Measurements from ENCODE around the gene FRRS1. TPM values are rescaled to one million over a fixed set of nuclear protein-coding genes. Genes with fewer than 3 reads are reported as not detected.

FRRS1 gene
- total and polyA plus RNA-seq, 2 experiments from 2014 or later: 0.34 to 6.8 TPM

DNA sequence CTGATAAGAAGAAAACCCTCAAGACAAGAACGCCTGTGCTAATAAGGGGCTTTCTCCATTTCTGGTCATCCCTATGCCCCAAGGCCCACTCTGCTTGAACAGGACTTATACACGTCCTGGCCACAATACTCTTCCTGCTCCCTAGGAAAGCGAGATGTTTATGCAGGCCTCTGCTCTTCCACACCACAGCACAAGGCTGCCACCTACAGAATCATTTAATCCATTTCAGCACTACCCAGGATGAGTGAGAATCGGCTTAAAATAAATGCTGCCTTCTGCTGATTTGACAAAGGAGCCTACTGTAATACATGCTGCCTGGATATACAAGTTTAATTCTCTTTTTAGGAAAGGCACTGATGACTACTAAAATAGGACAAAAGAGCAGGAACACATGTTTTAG, 29.4 kb downstream of the FRRS1 start:
- Mint-ChIP-seq H3K36me3 (ENCODE audit: low read depth) (no peaks in the 10 kb centered on the region), H3K27ac (no peak overlapping the region), H3K4me3 (no peak overlapping the region), H3K27me3 (ENCODE audit: insufficient read depth, low read depth, poor library complexity) (peaks cover 2% of the 10 kb centered on the region), H3K4me1 (no peaks in the 10 kb centered on the region), H3K9me3 (no peaks in the 10 kb centered on the region)
- Histone ChIP-seq H3K9me2 (ENCODE audit: insufficient read depth) (0 out of 2 replicates have a peak, but pooled peaks cover 3% of the 10 kb centered on the region), H2AFZ (no peak overlapping the region), H4K20me1 (replicated peaks; ENCODE audit: insufficient read depth) (no peaks in the 10 kb centered on the region), H3K4me2 (no peak overlapping the region), H3K27ac (ENCODE audit: low read depth) (no peak overlapping the region), H3K79me2 (replicated peaks; ENCODE audit: insufficient read depth) (no peaks in the 10 kb centered on the region), H3K4me1 (ENCODE audit: insufficient read depth) (no peaks in the 10 kb centered on the region), H3K27me3 (ENCODE audit: insufficient read depth) (no peaks in the 10 kb centered on the region), H3F3A (replicated peaks; ENCODE audit: low read depth) (no peaks in the 10 kb centered on the region), H3K4me3 (no peak overlapping the region), H3K36me3 (ENCODE audit: insufficient read depth) (no peaks in the 10 kb centered on the region)
- peak; percentile 82 for DNase-seq (ENCODE audit: low spot score)
- peak; percentile 100 for ATAC-seq
- TF ChIP-seq, protein P1, sequence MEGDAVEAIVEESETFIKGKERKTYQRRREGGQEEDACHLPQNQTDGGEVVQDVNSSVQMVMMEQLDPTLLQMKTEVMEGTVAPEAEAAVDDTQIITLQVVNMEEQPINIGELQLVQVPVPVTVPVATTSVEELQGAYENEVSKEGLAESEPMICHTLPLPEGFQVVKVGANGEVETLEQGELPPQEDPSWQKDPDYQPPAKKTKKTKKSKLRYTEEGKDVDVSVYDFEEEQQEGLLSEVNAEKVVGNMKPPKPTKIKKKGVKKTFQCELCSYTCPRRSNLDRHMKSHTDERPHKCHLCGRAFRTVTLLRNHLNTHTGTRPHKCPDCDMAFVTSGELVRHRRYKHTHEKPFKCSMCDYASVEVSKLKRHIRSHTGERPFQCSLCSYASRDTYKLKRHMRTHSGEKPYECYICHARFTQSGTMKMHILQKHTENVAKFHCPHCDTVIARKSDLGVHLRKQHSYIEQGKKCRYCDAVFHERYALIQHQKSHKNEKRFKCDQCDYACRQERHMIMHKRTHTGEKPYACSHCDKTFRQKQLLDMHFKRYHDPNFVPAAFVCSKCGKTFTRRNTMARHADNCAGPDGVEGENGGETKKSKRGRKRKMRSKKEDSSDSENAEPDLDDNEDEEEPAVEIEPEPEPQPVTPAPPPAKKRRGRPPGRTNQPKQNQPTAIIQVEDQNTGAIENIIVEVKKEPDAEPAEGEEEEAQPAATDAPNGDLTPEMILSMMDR (conservative IDR thresholded peaks at IDR 0.05; ENCODE audit: low read depth in 2 of 2): peak; percentile 76 to 88
- TF ChIP-seq, protein P2, sequence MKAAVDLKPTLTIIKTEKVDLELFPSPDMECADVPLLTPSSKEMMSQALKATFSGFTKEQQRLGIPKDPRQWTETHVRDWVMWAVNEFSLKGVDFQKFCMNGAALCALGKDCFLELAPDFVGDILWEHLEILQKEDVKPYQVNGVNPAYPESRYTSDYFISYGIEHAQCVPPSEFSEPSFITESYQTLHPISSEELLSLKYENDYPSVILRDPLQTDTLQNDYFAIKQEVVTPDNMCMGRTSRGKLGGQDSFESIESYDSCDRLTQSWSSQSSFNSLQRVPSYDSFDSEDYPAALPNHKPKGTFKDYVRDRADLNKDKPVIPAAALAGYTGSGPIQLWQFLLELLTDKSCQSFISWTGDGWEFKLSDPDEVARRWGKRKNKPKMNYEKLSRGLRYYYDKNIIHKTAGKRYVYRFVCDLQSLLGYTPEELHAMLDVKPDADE (IDR thresholded peaks at IDR 0.05): no peak

DNA sequence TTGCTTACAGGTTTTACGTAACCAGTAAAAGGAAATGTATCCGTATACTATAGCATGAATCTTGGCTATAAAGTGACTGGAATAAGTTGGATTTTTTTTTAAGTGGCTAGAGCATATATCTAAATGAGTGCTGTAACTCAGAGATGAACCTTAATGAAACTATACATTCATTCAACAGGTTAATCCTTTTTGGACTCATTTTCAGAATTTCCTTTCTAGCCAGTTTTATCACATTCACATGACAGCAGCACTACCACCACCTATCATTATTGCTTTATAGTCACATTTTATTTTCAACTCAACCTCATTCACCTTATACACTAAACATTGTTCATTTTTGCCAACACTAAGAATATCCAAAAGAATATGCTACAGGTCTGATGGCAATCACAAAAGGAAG, 30.6 kb downstream of the FRRS1 start:
- H3K4me1 ChIP-seq (ENCODE audit: insufficient read depth): no peaks in the 10 kb centered on the region
- no peaks in the 10 kb centered on the region for H4K20me1 ChIP-seq (replicated peaks; ENCODE audit: insufficient read depth)
- no peak overlapping the region for H3K27ac Mint-ChIP-seq
- no peaks in the 10 kb centered on the region for H3K9me3 Mint-ChIP-seq
- DNase-seq (ENCODE audit: low spot score) (no peak), ATAC-seq (no peak)
- no peaks in the 10 kb centered on the region for H3K36me3 ChIP-seq (ENCODE audit: insufficient read depth)
- H3K27ac ChIP-seq (ENCODE audit: low read depth): no peak overlapping the region
- peaks cover 2% of the 10 kb centered on the region for H3K27me3 Mint-ChIP-seq (ENCODE audit: insufficient read depth, low read depth, poor library complexity)
- no peak overlapping the region for H3K4me3 ChIP-seq
- no peaks in the 10 kb centered on the region for H3K79me2 ChIP-seq (replicated peaks; ENCODE audit: insufficient read depth)
- no peak for TF ChIP-seq ZNF114 (CRISPR knock-in tag; IDR thresholded peaks at IDR 0.05)
- TF ChIP-seq CREB1 (CRISPR knock-in tag; IDR thresholded peaks at IDR 0.05; ENCODE audit: low read depth): no peak
- no peak for TF ChIP-seq EZH2 (IDR thresholded peaks at IDR 0.05; ENCODE audit: low read depth, unreplicated experiment)
- no peak for TF ChIP-seq STAT1 (IDR thresholded peaks at IDR 0.05; ENCODE audit: unreplicated experiment)
- TF ChIP-seq NANOG (IDR thresholded peaks at IDR 0.05; ENCODE audit: borderline replicate concordance): no peak
- no peaks in the 10 kb centered on the region for H3F3A ChIP-seq (replicated peaks; ENCODE audit: low read depth)
- no peaks in the 10 kb centered on the region for H3K4me1 Mint-ChIP-seq
- H3K27me3 ChIP-seq (ENCODE audit: insufficient read depth): no peaks in the 10 kb centered on the region
- no peak overlapping the region for H3K4me2 ChIP-seq
- H3K36me3 Mint-ChIP-seq (ENCODE audit: low read depth): no peaks in the 10 kb centered on the region
- H3K4me3 Mint-ChIP-seq: no peak overlapping the region
- no peak overlapping the region for H2AFZ ChIP-seq
- H3K9me2 ChIP-seq (ENCODE audit: insufficient read depth): 0 out of 2 replicates have a peak, but pooled peaks cover 3% of the 10 kb centered on the region

DNA sequence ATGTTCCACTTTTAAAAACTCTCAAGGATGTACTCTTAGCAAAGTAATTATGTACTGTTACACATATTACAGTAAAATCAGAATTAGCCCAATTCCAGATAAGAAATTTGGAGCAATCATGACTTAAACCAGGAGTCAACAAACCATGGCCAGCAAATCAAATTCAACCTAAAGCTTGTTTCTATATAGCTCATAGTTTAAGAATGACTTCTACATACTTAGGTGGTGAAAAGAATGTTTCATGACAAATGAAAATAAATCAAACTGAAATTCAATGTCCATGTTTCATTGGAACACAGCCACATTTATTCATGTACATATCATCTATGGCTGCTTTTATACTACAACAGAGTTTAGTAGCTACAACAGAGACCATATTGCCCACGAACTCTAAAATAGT, 35.1 kb downstream of the FRRS1 start:
- Histone ChIP-seq H3F3A (replicated peaks; ENCODE audit: low read depth) (no peaks in the 10 kb centered on the region), H3K36me3 (ENCODE audit: insufficient read depth) (no peaks in the 10 kb centered on the region), H4K20me1 (replicated peaks; ENCODE audit: insufficient read depth) (no peaks in the 10 kb centered on the region), H3K27me3 (ENCODE audit: insufficient read depth) (no peaks in the 10 kb centered on the region), H2AFZ (no peak overlapping the region), H3K4me1 (ENCODE audit: insufficient read depth) (peaks cover 7% of the 10 kb centered on the region), H3K27ac (ENCODE audit: low read depth) (no peak overlapping the region), H3K9me2 (ENCODE audit: insufficient read depth) (0 out of 2 replicates have a peak, but pooled peaks cover 3% of the 10 kb centered on the region), H3K4me3 (no peak overlapping the region), H3K79me2 (replicated peaks; ENCODE audit: insufficient read depth) (no peaks in the 10 kb centered on the region), H3K4me2 (no peak overlapping the region)
- DNase-seq (ENCODE audit: low spot score) (no peak), ATAC-seq (no peak)
- Mint-ChIP-seq H3K4me1 (peaks cover 16% of the 10 kb centered on the region), H3K27me3 (ENCODE audit: insufficient read depth, low read depth, poor library complexity) (no peaks in the 10 kb centered on the region), H3K4me3 (no peak overlapping the region), H3K27ac (no peak overlapping the region), H3K36me3 (ENCODE audit: low read depth) (no peaks in the 10 kb centered on the region), H3K9me3 (no peaks in the 10 kb centered on the region)
- TF ChIP-seq ZNF331 (CRISPR knock-in tag; IDR thresholded peaks at IDR 0.05; ENCODE audit: low read depth) (no peak), NANOG (IDR thresholded peaks at IDR 0.05; ENCODE audit: borderline replicate concordance) (no peak), STAT1 (IDR thresholded peaks at IDR 0.05; ENCODE audit: unreplicated experiment) (no peak), EZH2 (IDR thresholded peaks at IDR 0.05; ENCODE audit: low read depth, unreplicated experiment) (no peak), EZH2phosphoT487 (IDR thresholded peaks at IDR 0.05; ENCODE audit: unreplicated experiment) (no peak), ZNF114 (CRISPR knock-in tag; IDR thresholded peaks at IDR 0.05) (no peak), CREB1 (CRISPR knock-in tag; IDR thresholded peaks at IDR 0.05; ENCODE audit: low read depth) (no peak), POLR2AphosphoS5 (IDR thresholded peaks at IDR 0.05; ENCODE audit: low read depth) (no peak)
- TF ChIP-seq, protein P3, sequence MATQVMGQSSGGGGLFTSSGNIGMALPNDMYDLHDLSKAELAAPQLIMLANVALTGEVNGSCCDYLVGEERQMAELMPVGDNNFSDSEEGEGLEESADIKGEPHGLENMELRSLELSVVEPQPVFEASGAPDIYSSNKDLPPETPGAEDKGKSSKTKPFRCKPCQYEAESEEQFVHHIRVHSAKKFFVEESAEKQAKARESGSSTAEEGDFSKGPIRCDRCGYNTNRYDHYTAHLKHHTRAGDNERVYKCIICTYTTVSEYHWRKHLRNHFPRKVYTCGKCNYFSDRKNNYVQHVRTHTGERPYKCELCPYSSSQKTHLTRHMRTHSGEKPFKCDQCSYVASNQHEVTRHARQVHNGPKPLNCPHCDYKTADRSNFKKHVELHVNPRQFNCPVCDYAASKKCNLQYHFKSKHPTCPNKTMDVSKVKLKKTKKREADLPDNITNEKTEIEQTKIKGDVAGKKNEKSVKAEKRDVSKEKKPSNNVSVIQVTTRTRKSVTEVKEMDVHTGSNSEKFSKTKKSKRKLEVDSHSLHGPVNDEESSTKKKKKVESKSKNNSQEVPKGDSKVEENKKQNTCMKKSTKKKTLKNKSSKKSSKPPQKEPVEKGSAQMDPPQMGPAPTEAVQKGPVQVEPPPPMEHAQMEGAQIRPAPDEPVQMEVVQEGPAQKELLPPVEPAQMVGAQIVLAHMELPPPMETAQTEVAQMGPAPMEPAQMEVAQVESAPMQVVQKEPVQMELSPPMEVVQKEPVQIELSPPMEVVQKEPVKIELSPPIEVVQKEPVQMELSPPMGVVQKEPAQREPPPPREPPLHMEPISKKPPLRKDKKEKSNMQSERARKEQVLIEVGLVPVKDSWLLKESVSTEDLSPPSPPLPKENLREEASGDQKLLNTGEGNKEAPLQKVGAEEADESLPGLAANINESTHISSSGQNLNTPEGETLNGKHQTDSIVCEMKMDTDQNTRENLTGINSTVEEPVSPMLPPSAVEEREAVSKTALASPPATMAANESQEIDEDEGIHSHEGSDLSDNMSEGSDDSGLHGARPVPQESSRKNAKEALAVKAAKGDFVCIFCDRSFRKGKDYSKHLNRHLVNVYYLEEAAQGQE (IDR thresholded peaks at IDR 0.05; ENCODE audit: unreplicated experiment): no peak
- TF ChIP-seq, protein P2 (IDR thresholded peaks at IDR 0.05): no peak
